HepG2 (cell line): Measurements from ENCODE around the gene AKAP6. TPM values are rescaled to one million over a fixed set of nuclear protein-coding genes. Genes with fewer than 3 reads are reported as not detected.

Experiments
- ATAC-seq: fragments of 200-7000 bp; cut with Tn5 transposase; 3 replicates; pipeline ENCODE4 v1.9.1; 2020; ENCODE audit warnings: mild to moderate bottlenecking, moderate library complexity
- BruUV-seq: library from RNA; stranded (reverse); fragments of 400-500 nt; replicated peaks from 2 replicates; lab custom pipeline; 2021; lab: Mats Ljungman, UMichigan
- CTCF ChIA-PET: fragments of 300-600 bp; formaldehyde crosslinking; extraction: SDS; loops from one replicate; lab custom pipeline; 2021; ENCODE audit warnings: low total read pairs, inconsistent platforms, low intra/inter-chr PET ratio; lab: Yijun Ruan, JAX
- POLR2A ChIA-PET: fragments of 350-600 bp; sonication (Branson Sonifier 250); formaldehyde crosslinking; loops from one replicate; lab custom pipeline; 2020; ENCODE audit warnings: antibody characterized with exemption, inconsistent platforms; lab: Yijun Ruan, JAX
- DNase-seq: peaks from one replicate; pipeline ENCODE4 v3.0.0-alpha.2; 2015; ENCODE audit warnings: low spot score
- FAIRE-seq: peaks from 3 replicates; lab custom pipeline; 2011; peaks lifted over from hg19 to GRCh38; lab: Jason Lieb, UNC
- H2AFZ ChIP-seq: one replicate; pipeline ENCODE4 v1.6.1; 2011; ENCODE audit warnings: low read length, inconsistent platforms
- H3K27ac ChIP-seq: fragments of 300-600 bp; 3 replicates; pipeline ENCODE4 v1.8.0; 2011; ENCODE audit warnings: mixed run types, mild to moderate bottlenecking, mixed read lengths, low read length, inconsistent platforms; ENCODE audit not compliant: insufficient read depth; ENCODE audit errors: extremely low read length
- H3K27me3 ChIP-seq, 2 experiments: fragments of 200-600 bp in 1 of 2; 2 replicates in 1 of 2; 3 replicates in 1 of 2; pipeline versions ENCODE4 v1.6.0 to v1.8.0; 2011; ENCODE audit warnings: low read length in 2 of 2, mild to moderate bottlenecking in 2 of 2, moderate library complexity in 2 of 2, inconsistent platforms in 1 of 2; ENCODE audit not compliant: insufficient read depth in 2 of 2, control insufficient read depth in 1 of 2
- H3K36me3 ChIP-seq, 2 experiments: fragments of 200-600 bp in 1 of 2; replicated peaks in 1 of 2; 2 replicates in 1 of 2; 3 replicates in 1 of 2; pipeline versions ENCODE4 v1.5.1 to v1.8.0; 2011; ENCODE audit warnings: low read length in 2 of 2, inconsistent platforms in 1 of 2; ENCODE audit not compliant: insufficient read depth in 2 of 2, control insufficient read depth in 1 of 2
- H3K4me1 ChIP-seq: 2 replicates; pipeline ENCODE4 v1.5.1; 2012; ENCODE audit warnings: low read length, inconsistent platforms; ENCODE audit not compliant: insufficient read depth
- H3K4me2 ChIP-seq: 2 replicates; pipeline ENCODE4 v1.6.0; 2011; ENCODE audit warnings: low read depth, low read length, inconsistent platforms
- H3K4me3 ChIP-seq, 3 experiments: fragments of 200-600 bp in 1 of 3; sonication (generic), shearing (Covaris generic) in 1 of 3; replicated peaks in 1 of 3; 2 replicates each; pipeline ENCODE4 v1.5.1; 2011 to 2016; ENCODE audit warnings: low read length in 3 of 3, inconsistent platforms in 2 of 3, low read depth in 2 of 3, mild to moderate bottlenecking in 2 of 3, control low read depth in 1 of 3, mixed read lengths in 1 of 3; ENCODE audit not compliant: insufficient read depth in 1 of 3
- H3K79me2 ChIP-seq: one replicate; pipeline ENCODE4 v1.6.1; 2011; ENCODE audit warnings: low read length, inconsistent platforms; ENCODE audit not compliant: insufficient read depth
- H3K9ac ChIP-seq: 2 replicates; pipeline ENCODE4 v1.6.0; 2011; ENCODE audit warnings: mild to moderate bottlenecking, low read depth, low read length, inconsistent platforms; ENCODE audit not compliant: insufficient read depth
- H3K9me3 ChIP-seq: 2 replicates; pipeline ENCODE4 v1.5.1; 2012; ENCODE audit warnings: mild to moderate bottlenecking, low read length
- H4K20me1 ChIP-seq: 2 replicates; pipeline ENCODE4 v1.6.0; 2011; ENCODE audit warnings: inconsistent platforms, mild to moderate bottlenecking, low read length, moderate library complexity; ENCODE audit not compliant: insufficient read depth
- FOXA1 ChIP-seq, 2 experiments: fragments of 450-650 bp in 1 of 2; sonication (generic) in 1 of 2; formaldehyde crosslinking in 1 of 2; IDR thresholded peaks; 2 replicates each; pipeline versions ENCODE4 v1.4.0 to v1.6.1; 2016 to 2020; ENCODE audit warnings: missing genetic modification reagents in 1 of 2
- GATA4 ChIP-seq: sonication (generic); IDR thresholded peaks from 2 replicates; pipeline ENCODE4 v1.6.1; 2016; ENCODE audit warnings: antibody characterized with exemption, low read depth, borderline replicate concordance
- PHF21A ChIP-seq: sonication (generic); formaldehyde crosslinking; IDR thresholded peaks from 2 replicates; pipeline ENCODE4 v1.5.0; 2020; ENCODE audit warnings: mild to moderate bottlenecking, missing genetic modification reagents
- PHF5A ChIP-seq: IDR thresholded peaks from one replicate; pipeline ENCODE4 v1.6.1; 2018; ENCODE audit warnings: low read depth, missing genetic modification reagents; ENCODE audit not compliant: unreplicated experiment
- RARG ChIP-seq: sonication (generic); formaldehyde crosslinking; IDR thresholded peaks from 2 replicates; pipeline ENCODE4 v1.4.0; 2020; ENCODE audit warnings: low read depth, mild to moderate bottlenecking, missing genetic modification reagents
- TCF7 ChIP-seq: sonication (generic); IDR thresholded peaks from 2 replicates; pipeline ENCODE4 v1.6.1; 2016; ENCODE audit warnings: antibody characterized with exemption, low read depth
- ZNF264 ChIP-seq: sonication (generic); formaldehyde crosslinking; IDR thresholded peaks from 2 replicates; pipeline ENCODE4 v1.4.0; 2020; ENCODE audit warnings: missing genetic modification reagents
- ZNF550 ChIP-seq: sonication (generic); formaldehyde crosslinking; IDR thresholded peaks from 2 replicates; pipeline ENCODE4 v1.4.0; 2020; ENCODE audit warnings: mild to moderate bottlenecking, missing genetic modification reagents, borderline replicate concordance
- ZNF605 ChIP-seq: sonication (generic); formaldehyde crosslinking; IDR thresholded peaks from 2 replicates; pipeline ENCODE4 v1.8.0; 2022; ENCODE audit warnings: mild to moderate bottlenecking, missing genetic modification reagents
- ZSCAN22 ChIP-seq: sonication (generic); formaldehyde crosslinking; IDR thresholded peaks from 2 replicates; pipeline ENCODE4 v1.4.0; 2020; ENCODE audit warnings: mild to moderate bottlenecking, missing genetic modification reagents
- WGBS: methylation state at CpG from one replicate; pipeline ENCODE4 v1.1.6; 2017; ENCODE audit warnings: low lambda C conversion rate; 5-methylcytosine and 5-hydroxymethylcytosine counted together
- in situ Hi-C: cut with HindIII; loops from 2 replicates; pipeline ENCODE4 v1.10.0; 2017; ENCODE audit warnings: low pct_unique_long_range_greater_than_20kb; ENCODE audit not compliant: extremely low pct_ligation_motif_present
- intact Hi-C: fragments of 100-400 bp; cut with micrococcal nuclease; formaldehyde crosslinking; loops from one replicate; pipeline ENCODE4 v1.10.0; 2022; ENCODE audit not compliant: unreplicated experiment
- polyA plus RNA-seq, 8 experiments: library from polyadenylated mRNA; depleted of rRNA in 3 of 8; stranded (reverse) in 7 of 8; unstranded in 1 of 8; fragments of >200 nt; fragmentation: Illumina TruSeq in 4 of 8; extraction: Trizol in 4 of 8; gene quantifications; 2 replicates each; pipeline versions ENCODE4 v1.2.1 to v1.2.3, GENCODE V29; 2011 to 2016; ENCODE audit warnings: low read depth in 4 of 8, missing spikeins in 1 of 8, mixed read lengths in 1 of 8; ENCODE audit not compliant: insufficient read depth in 1 of 8
- total RNA-seq, 5 experiments: library from RNA; depleted of rRNA; stranded (reverse); fragments of >200 nt; fragmentation: Illumina TruSeq; extraction: Trizol; gene quantifications; 2 replicates each; pipeline ENCODE4 v1.2.3, GENCODE V29; 2016; ENCODE audit warnings: low read depth in 1 of 5
- TF ChIP-seq, protein P1 (sequence below): sonication (generic); formaldehyde crosslinking; IDR thresholded peaks from 2 replicates; pipeline ENCODE4 v1.8.0; 2022; ENCODE audit warnings: missing genetic modification reagents, mild to moderate bottlenecking, borderline replicate concordance
- TF ChIP-seq, protein P2 (sequence below): IDR thresholded peaks from 2 replicates; pipeline ENCODE4 v1.4.0; 2020; ENCODE audit warnings: mild to moderate bottlenecking, missing genetic modification reagents
- TF ChIP-seq, protein P3 (sequence below): sonication (generic); formaldehyde crosslinking; IDR thresholded peaks from 2 replicates; pipeline ENCODE4 v1.5.0; 2020; ENCODE audit warnings: mild to moderate bottlenecking, low read depth, missing genetic modification reagents, borderline replicate concordance

The AKAP6 gene
- total and polyA plus RNA-seq, 2 of the 13 experiments (the other 11 are each of a cell fraction or from before 2014, with no cell fraction given) = 1.4 TPM

GRCh38 chr14:32813401-32813800, 484.3 kb downstream of the AKAP6 start:
- no peaks in the 10 kb centered on the region for H3K27me3 ChIP-seq
- H3K36me3 ChIP-seq = no peaks in the 10 kb centered on the region
- H2AFZ ChIP-seq = no peak overlapping the region
- CTCF ChIA-PET = no interaction called here
- H3K27ac ChIP-seq = no peak overlapping the region
- DNase-seq (no peak), FAIRE-seq (no peak), ATAC-seq (no peak)
- H3K4me1 ChIP-seq = no peaks in the 10 kb centered on the region
- no TSS peak for BruUV-seq
- intact Hi-C loops (no loop called here), in situ Hi-C loops (no loop called here)
- H3K79me2 ChIP-seq = no peaks in the 10 kb centered on the region
- H3K4me2 ChIP-seq = no peak overlapping the region
- 1% methylated on average over 4 of the region's 4 CpGs for WGBS
- POLR2A ChIA-PET = no interaction called here
- peaks cover 89% of the 10 kb centered on the region for H3K9me3 ChIP-seq
- H4K20me1 ChIP-seq = no peaks in the 10 kb centered on the region
- no peak overlapping the region for H3K9ac ChIP-seq
- TF ChIP-seq FOXA1 (IDR thresholded peaks at IDR 0.05) = no peak
- no peak for TF ChIP-seq FOXA1 (CRISPR knock-in tag; IDR thresholded peaks at IDR 0.05)
- TF ChIP-seq ZNF550 (CRISPR knock-in tag) = no peak
- TF ChIP-seq, protein P1, sequence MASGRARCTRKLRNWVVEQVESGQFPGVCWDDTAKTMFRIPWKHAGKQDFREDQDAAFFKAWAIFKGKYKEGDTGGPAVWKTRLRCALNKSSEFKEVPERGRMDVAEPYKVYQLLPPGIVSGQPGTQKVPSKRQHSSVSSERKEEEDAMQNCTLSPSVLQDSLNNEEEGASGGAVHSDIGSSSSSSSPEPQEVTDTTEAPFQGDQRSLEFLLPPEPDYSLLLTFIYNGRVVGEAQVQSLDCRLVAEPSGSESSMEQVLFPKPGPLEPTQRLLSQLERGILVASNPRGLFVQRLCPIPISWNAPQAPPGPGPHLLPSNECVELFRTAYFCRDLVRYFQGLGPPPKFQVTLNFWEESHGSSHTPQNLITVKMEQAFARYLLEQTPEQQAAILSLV (CRISPR knock-in tag) = no peak
- TF ChIP-seq, protein P2, sequence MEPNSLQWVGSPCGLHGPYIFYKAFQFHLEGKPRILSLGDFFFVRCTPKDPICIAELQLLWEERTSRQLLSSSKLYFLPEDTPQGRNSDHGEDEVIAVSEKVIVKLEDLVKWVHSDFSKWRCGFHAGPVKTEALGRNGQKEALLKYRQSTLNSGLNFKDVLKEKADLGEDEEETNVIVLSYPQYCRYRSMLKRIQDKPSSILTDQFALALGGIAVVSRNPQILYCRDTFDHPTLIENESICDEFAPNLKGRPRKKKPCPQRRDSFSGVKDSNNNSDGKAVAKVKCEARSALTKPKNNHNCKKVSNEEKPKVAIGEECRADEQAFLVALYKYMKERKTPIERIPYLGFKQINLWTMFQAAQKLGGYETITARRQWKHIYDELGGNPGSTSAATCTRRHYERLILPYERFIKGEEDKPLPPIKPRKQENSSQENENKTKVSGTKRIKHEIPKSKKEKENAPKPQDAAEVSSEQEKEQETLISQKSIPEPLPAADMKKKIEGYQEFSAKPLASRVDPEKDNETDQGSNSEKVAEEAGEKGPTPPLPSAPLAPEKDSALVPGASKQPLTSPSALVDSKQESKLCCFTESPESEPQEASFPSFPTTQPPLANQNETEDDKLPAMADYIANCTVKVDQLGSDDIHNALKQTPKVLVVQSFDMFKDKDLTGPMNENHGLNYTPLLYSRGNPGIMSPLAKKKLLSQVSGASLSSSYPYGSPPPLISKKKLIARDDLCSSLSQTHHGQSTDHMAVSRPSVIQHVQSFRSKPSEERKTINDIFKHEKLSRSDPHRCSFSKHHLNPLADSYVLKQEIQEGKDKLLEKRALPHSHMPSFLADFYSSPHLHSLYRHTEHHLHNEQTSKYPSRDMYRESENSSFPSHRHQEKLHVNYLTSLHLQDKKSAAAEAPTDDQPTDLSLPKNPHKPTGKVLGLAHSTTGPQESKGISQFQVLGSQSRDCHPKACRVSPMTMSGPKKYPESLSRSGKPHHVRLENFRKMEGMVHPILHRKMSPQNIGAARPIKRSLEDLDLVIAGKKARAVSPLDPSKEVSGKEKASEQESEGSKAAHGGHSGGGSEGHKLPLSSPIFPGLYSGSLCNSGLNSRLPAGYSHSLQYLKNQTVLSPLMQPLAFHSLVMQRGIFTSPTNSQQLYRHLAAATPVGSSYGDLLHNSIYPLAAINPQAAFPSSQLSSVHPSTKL (CRISPR knock-in tag) = no peak
- TF ChIP-seq TCF7 = no peak
- TF ChIP-seq PHF5A (CRISPR knock-in tag) = no peak
- TF ChIP-seq, protein P3, sequence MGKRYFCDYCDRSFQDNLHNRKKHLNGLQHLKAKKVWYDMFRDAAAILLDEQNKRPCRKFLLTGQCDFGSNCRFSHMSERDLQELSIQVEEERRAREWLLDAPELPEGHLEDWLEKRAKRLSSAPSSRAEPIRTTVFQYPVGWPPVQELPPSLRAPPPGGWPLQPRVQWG (CRISPR knock-in tag) = no peak
- TF ChIP-seq ZSCAN22 (CRISPR knock-in tag) = no peak
- no peak for TF ChIP-seq ZNF264 (CRISPR knock-in tag)
- no peak for TF ChIP-seq GATA4
- TF ChIP-seq PHF21A (CRISPR knock-in tag) = no peak
- no peak for TF ChIP-seq RARG (CRISPR knock-in tag)
- no peak for TF ChIP-seq ZNF605 (CRISPR knock-in tag)
- TF ChIP-seq, all 625 proteins: peak for 0
- no peak overlapping the region for H3K4me3 ChIP-seq
